Keratinocyte (primary cell): Measurements from ENCODE around the gene ANKRD34A. TPM values are rescaled to one million over a fixed set of nuclear protein-coding genes. Genes with fewer than 3 reads are reported as not detected.

Experiments
- DNase-seq: peaks from one replicate; pipeline ENCODE4 v3.0.0-alpha.2; 2011; ENCODE audit warnings: low read depth, missing footprints, low spot score
- FAIRE-seq: peaks from 2 replicates; lab custom pipeline; 2011; peaks lifted over from hg19 to GRCh38; lab: Jason Lieb, UNC
- H2AFZ ChIP-seq: 2 replicates; pipeline ENCODE4 v1.6.0; 2012; ENCODE audit warnings: low read length, control low read depth, inconsistent platforms; ENCODE audit not compliant: control insufficient read depth
- H3K27ac ChIP-seq: 2 replicates; pipeline ENCODE4 v1.5.1; 2011; ENCODE audit warnings: low read length; ENCODE audit not compliant: control insufficient read depth, insufficient read depth
- H3K27me3 ChIP-seq: 3 replicates; pipeline ENCODE4 v1.6.0; 2011; ENCODE audit warnings: low read length; ENCODE audit not compliant: control insufficient read depth, insufficient read depth; ENCODE audit errors: extremely low read depth
- H3K36me3 ChIP-seq, 2 experiments: 2 replicates in 1 of 2; 3 replicates in 1 of 2; pipeline ENCODE4 v1.5.1; 2011; ENCODE audit warnings: low read length in 2 of 2, mild to moderate bottlenecking in 1 of 2; ENCODE audit not compliant: control insufficient read depth in 2 of 2, insufficient read depth in 2 of 2; ENCODE audit errors: extremely low read depth in 1 of 2
- H3K4me1 ChIP-seq: 3 replicates; pipeline ENCODE4 v1.5.1; 2011; ENCODE audit warnings: low read length; ENCODE audit not compliant: control insufficient read depth, insufficient read depth; ENCODE audit errors: extremely low read depth
- H3K4me2 ChIP-seq: 3 replicates; pipeline ENCODE4 v1.6.0; 2011; ENCODE audit warnings: low read depth, low read length; ENCODE audit not compliant: control insufficient read depth, insufficient read depth; ENCODE audit errors: extremely low read depth
- H3K4me3 ChIP-seq, 3 experiments: fragments of 200-600 bp in 1 of 3; sonication (generic) in 1 of 3; 2 replicates in 2 of 3; 3 replicates in 1 of 3; pipeline ENCODE4 v1.5.1; 2011 to 2016; ENCODE audit warnings: low read length in 3 of 3, mild to moderate bottlenecking in 3 of 3, control low read depth in 2 of 3, inconsistent platforms in 1 of 3, low read depth in 1 of 3, mixed read lengths in 1 of 3, mixed run types in 1 of 3, moderate library complexity in 1 of 3; ENCODE audit not compliant: control insufficient read depth in 2 of 3, insufficient read depth in 2 of 3; ENCODE audit errors: extremely low read depth in 1 of 3
- H3K79me2 ChIP-seq: 2 replicates; pipeline ENCODE4 v1.6.0; 2012; ENCODE audit warnings: low read length; ENCODE audit not compliant: control insufficient read depth, insufficient read depth
- H3K9ac ChIP-seq: 3 replicates; pipeline ENCODE4 v1.6.0; 2011; ENCODE audit warnings: low read length; ENCODE audit not compliant: control insufficient read depth, insufficient read depth; ENCODE audit errors: extremely low read depth
- H3K9me1 ChIP-seq: 3 replicates; pipeline ENCODE4 v1.6.0; 2011; ENCODE audit warnings: low read length; ENCODE audit not compliant: control insufficient read depth, insufficient read depth; ENCODE audit errors: extremely low read depth
- H3K9me3 ChIP-seq: 2 replicates; pipeline ENCODE4 v1.5.1; 2012; ENCODE audit warnings: low read depth, low read length; ENCODE audit not compliant: control insufficient read depth
- H4K20me1 ChIP-seq: 3 replicates; pipeline ENCODE4 v1.6.0; 2011; ENCODE audit warnings: low read length; ENCODE audit not compliant: control insufficient read depth, insufficient read depth; ENCODE audit errors: extremely low read depth
- EZH2 ChIP-seq: IDR thresholded peaks from one replicate; pipeline ENCODE4 v1.6.1; 2012; ENCODE audit warnings: inconsistent platforms, mild to moderate bottlenecking, low read length, moderate library complexity
- dilution Hi-C: fragments of 300-500 bp; cut with MboI; formaldehyde crosslinking; loops from one replicate; pipeline ENCODE4 v1.7.0; 2020; ENCODE audit warnings: low sequenced_read_pairs; ENCODE audit not compliant: extremely low pct_ligation_motif_present
- polyA plus RNA-seq, 5 experiments: library from polyadenylated mRNA; depleted of rRNA in 3 of 5; stranded (reverse) in 3 of 5; stranded (forward) in 1 of 5; unstranded in 1 of 5; fragments of >200 nt; gene quantifications; 1 replicate in 1 of 5; 2 replicates in 3 of 5; 3 replicates in 1 of 5; pipeline versions ENCODE4 v1.2.1 to v1.2.3, GENCODE V29; 2011 to 2012; ENCODE audit warnings: missing spikeins in 2 of 5, low read depth in 1 of 5, low replicate concordance in 1 of 5
- TF ChIP-seq, protein P1 (sequence below), 3 experiments: IDR thresholded peaks in 1 of 3; conservative IDR thresholded peaks in 1 of 3; optimal IDR thresholded peaks in 1 of 3; 2 replicates in 2 of 3; 3 replicates in 1 of 3; pipeline versions ENCODE3 to v1.5.1; 2011; ENCODE audit warnings: low read length in 3 of 3, mild to moderate bottlenecking in 3 of 3, moderate library complexity in 2 of 3, control low read depth in 1 of 3, inconsistent platforms in 1 of 3; ENCODE audit not compliant: insufficient read depth in 2 of 3; ENCODE audit errors: extremely low read depth in 1 of 3

Gene ANKRD34A
- polyA plus RNA-seq, 1 donor (not counting 4 experiments of a cell fraction or from before 2014, with no cell fraction given) = 0.83 TPM

DNA sequence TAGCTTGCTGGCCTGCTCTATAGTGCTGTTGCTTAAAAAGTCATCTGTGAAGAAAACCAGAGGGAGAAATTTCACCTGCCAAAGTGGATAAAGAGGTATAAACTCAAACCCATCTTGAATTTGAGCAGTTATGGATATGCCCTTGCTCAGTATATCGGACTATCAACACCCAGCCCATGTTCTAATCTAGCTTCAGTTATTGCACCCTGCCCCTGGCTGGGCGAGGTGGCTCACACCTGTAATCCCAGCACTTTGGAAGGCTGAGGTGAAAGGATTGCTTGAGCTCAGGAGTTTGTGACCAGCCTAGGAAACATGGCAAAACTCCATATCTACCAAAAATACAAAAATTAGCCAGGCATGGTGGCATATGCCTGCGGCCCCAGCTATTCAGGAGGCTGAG, 19.8 kb downstream of the ANKRD34A start:
- H3K4me2 ChIP-seq = no peak overlapping the region

DNA sequence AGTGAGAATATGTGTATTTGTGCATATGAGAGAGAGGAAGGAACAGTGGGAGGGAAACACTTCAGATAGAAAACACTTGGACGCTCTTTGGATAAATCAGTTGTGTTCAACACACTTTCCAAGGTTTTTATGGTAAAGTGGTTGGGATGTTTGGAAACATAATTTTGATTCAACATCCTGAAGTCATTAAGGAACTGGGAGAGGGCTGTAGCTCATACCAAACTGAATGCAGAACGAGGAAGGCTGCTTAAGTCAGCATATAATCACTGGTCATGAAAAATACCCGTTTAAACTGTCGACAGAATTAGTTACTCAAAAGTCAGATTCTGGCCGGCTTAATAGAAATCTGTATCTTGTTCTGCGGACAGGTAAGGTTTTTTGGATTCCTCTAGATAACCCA, 21.5 kb downstream of the ANKRD34A start:
- Histone ChIP-seq H2AFZ (no peak overlapping the region), H3K27ac (no peak overlapping the region), H3K4me1 (no peaks in the 10 kb centered on the region), H3K9me3 (no peaks in the 10 kb centered on the region), H3K36me3 (no peaks in the 10 kb centered on the region), H3K79me2 (no peaks in the 10 kb centered on the region), H3K9me1 (no peaks in the 10 kb centered on the region), H3K9ac (no peak overlapping the region), H3K4me3 (no peak overlapping the region), H3K4me2 (no peak overlapping the region), H4K20me1 (no peaks in the 10 kb centered on the region), H3K27me3 (no peaks in the 10 kb centered on the region)
- DNase-seq (no peak), FAIRE-seq (no peak)
- TF ChIP-seq, protein P1, sequence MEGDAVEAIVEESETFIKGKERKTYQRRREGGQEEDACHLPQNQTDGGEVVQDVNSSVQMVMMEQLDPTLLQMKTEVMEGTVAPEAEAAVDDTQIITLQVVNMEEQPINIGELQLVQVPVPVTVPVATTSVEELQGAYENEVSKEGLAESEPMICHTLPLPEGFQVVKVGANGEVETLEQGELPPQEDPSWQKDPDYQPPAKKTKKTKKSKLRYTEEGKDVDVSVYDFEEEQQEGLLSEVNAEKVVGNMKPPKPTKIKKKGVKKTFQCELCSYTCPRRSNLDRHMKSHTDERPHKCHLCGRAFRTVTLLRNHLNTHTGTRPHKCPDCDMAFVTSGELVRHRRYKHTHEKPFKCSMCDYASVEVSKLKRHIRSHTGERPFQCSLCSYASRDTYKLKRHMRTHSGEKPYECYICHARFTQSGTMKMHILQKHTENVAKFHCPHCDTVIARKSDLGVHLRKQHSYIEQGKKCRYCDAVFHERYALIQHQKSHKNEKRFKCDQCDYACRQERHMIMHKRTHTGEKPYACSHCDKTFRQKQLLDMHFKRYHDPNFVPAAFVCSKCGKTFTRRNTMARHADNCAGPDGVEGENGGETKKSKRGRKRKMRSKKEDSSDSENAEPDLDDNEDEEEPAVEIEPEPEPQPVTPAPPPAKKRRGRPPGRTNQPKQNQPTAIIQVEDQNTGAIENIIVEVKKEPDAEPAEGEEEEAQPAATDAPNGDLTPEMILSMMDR (optimal IDR thresholded peaks at IDR 0.05 in 1 of 3, IDR thresholded peaks at IDR 0.05 in 1 of 3, conservative IDR thresholded peaks at IDR 0.05 in 1 of 3; ENCODE audit: extremely low read depth in 1 of 3, insufficient read depth in 2 of 3, low read length in 3 of 3) = no peak
- no peak for TF ChIP-seq EZH2
- dilution Hi-C loops = no loop called here

More for the DNA sequence above, 19.8 kb downstream of the ANKRD34A start:
- no peaks in the 10 kb centered on the region for H3K9me1 ChIP-seq
- H3K79me2 ChIP-seq = no peaks in the 10 kb centered on the region
- no peak overlapping the region for H3K4me3 ChIP-seq
- no peaks in the 10 kb centered on the region for H4K20me1 ChIP-seq
- TF ChIP-seq, protein P1 (optimal IDR thresholded peaks at IDR 0.05 in 1 of 3, IDR thresholded peaks at IDR 0.05 in 1 of 3, conservative IDR thresholded peaks at IDR 0.05 in 1 of 3; ENCODE audit: extremely low read depth in 1 of 3, insufficient read depth in 2 of 3, low read length in 3 of 3) = no peak
- TF ChIP-seq EZH2 = no peak
- no peak for FAIRE-seq
- H3K9me3 ChIP-seq = no peaks in the 10 kb centered on the region
- no peak overlapping the region for H3K27ac ChIP-seq
- H3K36me3 ChIP-seq = no peaks in the 10 kb centered on the region
- no peak overlapping the region for H3K9ac ChIP-seq
- no peaks in the 10 kb centered on the region for H3K27me3 ChIP-seq
- dilution Hi-C loops = no loop called here
- H2AFZ ChIP-seq = no peak overlapping the region
- no peak for DNase-seq
- no peaks in the 10 kb centered on the region for H3K4me1 ChIP-seq
